Activated CD8-positive, alpha-beta memory T cell treated with anti-CD3 and anti-CD28 coated beads, Interleukin-2, amount 10 ng/mL, durations not matched to agents 7 days and 5 days (primary cell): ENCODE measurements around the gene EDARADD. TPM values are rescaled to one million over a fixed set of nuclear protein-coding genes. Genes with fewer than 3 reads are reported as not detected.
A peak's percentile ranks its signal among the peaks of the same experiment; 100 is the strongest.
"Not testable (repeated sequence)": the region's sequence is repeated elsewhere in the genome, so short reads cannot be mapped to it uniquely, and the experiment has no call there.

ENCODE experiments used
- ATAC-seq: fragments of 150-1000 bp; cut with Tn5 transposase; one replicate; pipeline ENCODE4 v1.10.0; 2021; ENCODE audit warnings: moderate library complexity
- CTCF ChIA-PET: fragments of 350-600 bp; sonication (Branson Sonifier 250); formaldehyde crosslinking; loops from one replicate; lab custom pipeline; 2021; ENCODE audit warnings: antibody characterized with exemption; lab: Charles Lee
- DNase-seq: peaks from one replicate; pipeline ENCODE4 v3.0.0-alpha.2; 2020
- H3K27ac Mint-ChIP-seq: one replicate; pipeline ENCODE4 v1.8.0; 2021; ENCODE audit warnings: mild to moderate bottlenecking, mixed read lengths
- H3K27me3 Mint-ChIP-seq: one replicate; pipeline ENCODE4 v1.8.0; 2021; ENCODE audit warnings: mixed read lengths
- H3K36me3 Mint-ChIP-seq: one replicate; pipeline ENCODE4 v1.8.0; 2021; ENCODE audit warnings: mild to moderate bottlenecking, mixed read lengths
- H3K4me1 Mint-ChIP-seq: one replicate; pipeline ENCODE4 v1.8.0; 2021; ENCODE audit warnings: mixed read lengths
- H3K4me3 Mint-ChIP-seq: one replicate; pipeline ENCODE4 v1.8.0; 2021; ENCODE audit warnings: mild to moderate bottlenecking, moderate library complexity, mixed read lengths
- H3K9me3 Mint-ChIP-seq: one replicate; pipeline ENCODE4 v1.8.0; 2022; ENCODE audit warnings: low read depth, mixed read lengths
- total RNA-seq, 2 experiments: library from RNA; stranded (reverse); gene quantifications; one replicate each; pipeline ENCODE4 v1.2.3, GENCODE V29; 2021

Gene EDARADD
- 10 to 100 TPM in 1 of 2 experiments, 1 to 10 TPM in 1; 3.7 to 11.8 TPM for total RNA-seq

- H3K27me3 Mint-ChIP-seq, result peaks cover 43% of the 10 kb centered on the region
These were observed at the start of gene EDARADD for GRCh38 chr1:236393681-236394481. EDARADD (plus strand) TSS chr1:236394286; CDS start chr1:236394445, 159 bp downstream.

GRCh38 chr1:236345728-236346127 lies 48.4 kb upstream of the EDARADD start:
- DNase-seq (no peak), ATAC-seq (no peak)
- Mint-ChIP-seq H3K27ac (no peak overlapping the region), H3K4me1 (no peaks in the 10 kb centered on the region), H3K36me3 (no peaks in the 10 kb centered on the region), H3K4me3 (no peak overlapping the region), H3K27me3 (peaks cover 14% of the 10 kb centered on the region), H3K9me3 (no peaks in the 10 kb centered on the region)
- CTCF ChIA-PET, result no interaction called here

More at GRCh38 chr1:236393681-236394481, at the start of gene EDARADD:
- CTCF ChIA-PET, result interaction anchor here (0.9 to 1.5 kb wide), 3 partner anchors 9 to 98 kb away, joined by 3 to 4 read pairs (median 4); no protein-coding TSS in a partner anchor
- Mint-ChIP-seq H3K9me3 (no peaks in the 10 kb centered on the region), H3K36me3 (peaks cover 2% of the 10 kb centered on the region), H3K27ac (peak within 1 kb of the TSS; percentile 81), H3K4me3 (peak within 1 kb of the TSS; percentile 83), H3K4me1 (peaks cover 16% of the 10 kb centered on the region)
- no peak for ATAC-seq
- DNase-seq, result no peak

GRCh38 chr1:236348071-236348470 lies 46.0 kb upstream of the EDARADD start:
- no peak for ATAC-seq

GRCh38 chr1:236350308-236350707 lies 43.8 kb upstream of the EDARADD start:
- CTCF ChIA-PET, result no interaction called here

More at GRCh38 chr1:236348071-236348470, 46.0 kb upstream of the EDARADD start:
- Mint-ChIP-seq H3K4me1 (no peaks in the 10 kb centered on the region), H3K27ac (no peak overlapping the region), H3K27me3 (peaks cover 14% of the 10 kb centered on the region), H3K36me3 (no peaks in the 10 kb centered on the region), H3K4me3 (no peak overlapping the region), H3K9me3 (no peaks in the 10 kb centered on the region)
- CTCF ChIA-PET, result no interaction called here
- DNase-seq, result no peak

GRCh38 chr1:236351875-236352573 lies 42.1 kb upstream of the EDARADD start:
- no peak for ATAC-seq
- no peak for DNase-seq
- Mint-ChIP-seq H3K36me3 (no peaks in the 10 kb centered on the region), H3K27me3 (peaks cover 19% of the 10 kb centered on the region), H3K4me1 (no peaks in the 10 kb centered on the region), H3K27ac (no peak overlapping the region), H3K4me3 (no peak overlapping the region), H3K9me3 (no peaks in the 10 kb centered on the region)
- CTCF ChIA-PET, result no interaction called here

More at GRCh38 chr1:236350308-236350707, 43.8 kb upstream of the EDARADD start:
- Mint-ChIP-seq H3K27me3 (peaks cover 19% of the 10 kb centered on the region), H3K4me3 (no peak overlapping the region), H3K4me1 (no peaks in the 10 kb centered on the region), H3K9me3 (no peaks in the 10 kb centered on the region), H3K27ac (no peak overlapping the region), H3K36me3 (no peaks in the 10 kb centered on the region)
- ATAC-seq (no peak), DNase-seq (no peak)

- H3K4me1 Mint-ChIP-seq, ATAC-seq, DNase-seq, CTCF ChIA-PET, H3K9me3 Mint-ChIP-seq, H3K4me3 Mint-ChIP-seq, H3K36me3 Mint-ChIP-seq, H3K27ac Mint-ChIP-seq: not testable (repeated sequence)
- H3K27me3 Mint-ChIP-seq, result peaks cover 19% of the 10 kb centered on the region
These were observed 41.3 kb upstream of the EDARADD start for GRCh38 chr1:236352747-236353146.

GRCh38 chr1:236353813-236354212 lies 40.3 kb upstream of the EDARADD start:
- no peak for ATAC-seq
- Mint-ChIP-seq H3K27me3 (peaks cover 16% of the 10 kb centered on the region), H3K36me3 (no peaks in the 10 kb centered on the region), H3K4me1 (no peaks in the 10 kb centered on the region), H3K27ac (no peak overlapping the region), H3K4me3 (no peak overlapping the region), H3K9me3 (peaks cover 7% of the 10 kb centered on the region)
- DNase-seq, result no peak
- CTCF ChIA-PET, result no interaction called here

GRCh38 chr1:236354330-236355147 lies 39.5 kb upstream of the EDARADD start:
- CTCF ChIA-PET, result no interaction called here
- no peak overlapping the region for H3K27ac Mint-ChIP-seq

GRCh38 chr1:236356141-236356540 lies 37.9 kb upstream of the EDARADD start:
- Mint-ChIP-seq H3K36me3 (no peaks in the 10 kb centered on the region), H3K4me1 (no peaks in the 10 kb centered on the region), H3K27ac (no peak overlapping the region), H3K27me3 (peaks cover 5% of the 10 kb centered on the region), H3K4me3 (no peak overlapping the region), H3K9me3 (peaks cover 10% of the 10 kb centered on the region)
- ATAC-seq, result no peak
- DNase-seq, result no peak
- CTCF ChIA-PET, result interaction anchor here (0.6 kb wide), 1 partner anchor 14 kb away, joined by 3 read pairs; no protein-coding TSS in a partner anchor

More at GRCh38 chr1:236354330-236355147, 39.5 kb upstream of the EDARADD start:
- Mint-ChIP-seq H3K4me3 (no peak overlapping the region), H3K36me3 (no peaks in the 10 kb centered on the region), H3K9me3 (peaks cover 7% of the 10 kb centered on the region), H3K4me1 (no peaks in the 10 kb centered on the region), H3K27me3 (peaks cover 12% of the 10 kb centered on the region)
- DNase-seq (no peak), ATAC-seq (no peak)

GRCh38 chr1:236361909-236362590 lies 32.0 kb upstream of the EDARADD start:
- H3K36me3 Mint-ChIP-seq, result no peaks in the 10 kb centered on the region
- no peaks in the 10 kb centered on the region for H3K4me1 Mint-ChIP-seq
- peaks cover 10% of the 10 kb centered on the region for H3K9me3 Mint-ChIP-seq

GRCh38 chr1:236363237-236363636 lies 30.8 kb upstream of the EDARADD start:
- no peak for DNase-seq
- Mint-ChIP-seq H3K27ac (no peak overlapping the region), H3K4me3 (no peak overlapping the region), H3K9me3 (peaks cover 8% of the 10 kb centered on the region), H3K36me3 (no peaks in the 10 kb centered on the region), H3K4me1 (no peaks in the 10 kb centered on the region), H3K27me3 (peaks cover 11% of the 10 kb centered on the region)
- ATAC-seq, result no peak
- CTCF ChIA-PET, result no interaction called here

More at GRCh38 chr1:236361909-236362590, 32.0 kb upstream of the EDARADD start:
- Mint-ChIP-seq H3K27ac (no peak overlapping the region), H3K4me3 (no peak overlapping the region), H3K27me3 (peaks cover 11% of the 10 kb centered on the region)
- CTCF ChIA-PET, result no interaction called here
- no peak for DNase-seq
- no peak for ATAC-seq

GRCh38 chr1:236365999-236366570 lies 28.0 kb upstream of the EDARADD start:
- no peak for ATAC-seq

More at GRCh38 chr1:236365999-236366570, 28.0 kb upstream of the EDARADD start:
- H3K4me1 Mint-ChIP-seq, result peaks cover 9% of the 10 kb centered on the region
- H3K4me3 Mint-ChIP-seq, result no peak overlapping the region
- DNase-seq, result no peak
- no peak overlapping the region for H3K27ac Mint-ChIP-seq
- H3K36me3 Mint-ChIP-seq, result no peaks in the 10 kb centered on the region
- peaks cover 11% of the 10 kb centered on the region for H3K27me3 Mint-ChIP-seq
- CTCF ChIA-PET, result no interaction called here
- no peaks in the 10 kb centered on the region for H3K9me3 Mint-ChIP-seq
